OCI-LY3 (cell line): ENCODE measurements around the gene UBE2G2.

Source experiments
- CTCF ChIP-seq: fragments of 200-600, 300-600 bp; sonication (generic); IDR thresholded peaks from 2 replicates; pipeline ENCODE4 v1.5.1; 2014; ENCODE audit warnings: antibody characterized with exemption, low read length, low read depth
- EZH2phosphoT487 ChIP-seq: fragments of 200-600 bp; shearing (Covaris generic); IDR thresholded peaks from 2 replicates; pipeline ENCODE4 v1.6.1; 2018; ENCODE audit warnings: antibody characterized with exemption, mixed run types, low read depth

GRCh38 chr21:44778983-44779382, 22.6 kb downstream of the UBE2G2 start:
- TF ChIP-seq CTCF, result no peak
- TF ChIP-seq EZH2phosphoT487, result no peak
